ENCODE data around the gene MAEA. TPM values are rescaled to one million over a fixed set of nuclear protein-coding genes. Genes with fewer than 3 reads are reported as not detected.

MAEA gene
- total RNA-seq, 1 experiment from 2014 or later, result 30.2 TPM

- H3K4me3 ChIP-seq, result no peak overlapping the region
- DNase-seq, result no peak
- H3K36me3 ChIP-seq, result no peaks in the 10 kb centered on the region
- H3K9me3 ChIP-seq, result no peaks in the 10 kb centered on the region
- H3K27me3 ChIP-seq, result no peaks in the 10 kb centered on the region
Measured at GRCh38 chr4:1381181-1381621, 91.5 kb downstream of the MAEA start.

GRCh38 chr4:1381944-1382541 is 92.4 kb downstream of the MAEA start:
- Histone ChIP-seq H3K9me3 (no peaks in the 10 kb centered on the region), H3K4me3 (no peak overlapping the region), H3K36me3 (no peaks in the 10 kb centered on the region), H3K27me3 (no peaks in the 10 kb centered on the region)
- DNase-seq, result no peak

GRCh38 chr4:1382776-1383727 is 93.4 kb downstream of the MAEA start:
- no peaks in the 10 kb centered on the region for H3K36me3 ChIP-seq
- no peaks in the 10 kb centered on the region for H3K9me3 ChIP-seq
- no peak for DNase-seq
- no peaks in the 10 kb centered on the region for H3K27me3 ChIP-seq
- H3K4me3 ChIP-seq, result no peak overlapping the region

GRCh38 chr4:1383728-1384591 is 94.3 kb downstream of the MAEA start:
- no peak overlapping the region for H3K4me3 ChIP-seq
- no peaks in the 10 kb centered on the region for H3K9me3 ChIP-seq
- H3K36me3 ChIP-seq, result no peaks in the 10 kb centered on the region
- DNase-seq, result no peak
- H3K27me3 ChIP-seq, result no peaks in the 10 kb centered on the region

- Histone ChIP-seq H3K36me3 (no peaks in the 10 kb centered on the region), H3K4me3 (no peak overlapping the region), H3K9me3 (no peaks in the 10 kb centered on the region), H3K27me3 (no peaks in the 10 kb centered on the region)
- DNase-seq, result no peak
Measured at GRCh38 chr4:1384675-1385372, 95.1 kb downstream of the MAEA start.

- H3K27me3 ChIP-seq, result no peaks in the 10 kb centered on the region
- DNase-seq, result no peak
Measured at GRCh38 chr4:1385373-1386340, 96.0 kb downstream of the MAEA start.

More at GRCh38 chr4:1385373-1386340, 96.0 kb downstream of the MAEA start:
- H3K4me3 ChIP-seq, result no peak overlapping the region
- H3K36me3 ChIP-seq, result no peaks in the 10 kb centered on the region
- H3K9me3 ChIP-seq, result no peaks in the 10 kb centered on the region

Other genes starting within 250 kb of the MAEA start
- gene RNF212, start 176.3 kb upstream of the MAEA start, total RNA-seq (2014; rRNA removed; shearing (Covaris generic); ENCODE audit: low replicate concordance), result not detected in 2 replicates
- 26.0 and 43.1 TPM in 2 replicates for gene SPON2, start 117.3 kb upstream of the MAEA start, total RNA-seq (2014; rRNA removed; shearing (Covaris generic); ENCODE audit: low replicate concordance)
- 114 and 178 TPM in 2 replicates for gene CTBP1, start 40.8 kb upstream of the MAEA start, total RNA-seq (2014; rRNA removed; shearing (Covaris generic); ENCODE audit: low replicate concordance)
- 1.2 and 5.3 TPM in 2 replicates for gene UVSSA, start 57.3 kb downstream of the MAEA start, total RNA-seq (2014; rRNA removed; shearing (Covaris generic); ENCODE audit: low replicate concordance)
- gene NKX1-1, start 116.6 kb downstream of the MAEA start, total RNA-seq (2014; rRNA removed; shearing (Covaris generic); ENCODE audit: low replicate concordance), result not detected in 2 replicates